GM12872 (cell line): ENCODE measurements around the gene RNF135.

Experiments
- TF ChIP-seq, protein P1 (sequence below): IDR thresholded peaks from 3 replicates; pipeline ENCODE4 v1.5.1; 2011; ENCODE audit warnings: low read depth, mild to moderate bottlenecking, low read length, moderate library complexity; ENCODE audit not compliant: insufficient read depth

The RNF135 gene

GRCh38 chr17:30950669-30951399 is 20.0 kb upstream of the RNF135 start:
- TF ChIP-seq, protein P1, sequence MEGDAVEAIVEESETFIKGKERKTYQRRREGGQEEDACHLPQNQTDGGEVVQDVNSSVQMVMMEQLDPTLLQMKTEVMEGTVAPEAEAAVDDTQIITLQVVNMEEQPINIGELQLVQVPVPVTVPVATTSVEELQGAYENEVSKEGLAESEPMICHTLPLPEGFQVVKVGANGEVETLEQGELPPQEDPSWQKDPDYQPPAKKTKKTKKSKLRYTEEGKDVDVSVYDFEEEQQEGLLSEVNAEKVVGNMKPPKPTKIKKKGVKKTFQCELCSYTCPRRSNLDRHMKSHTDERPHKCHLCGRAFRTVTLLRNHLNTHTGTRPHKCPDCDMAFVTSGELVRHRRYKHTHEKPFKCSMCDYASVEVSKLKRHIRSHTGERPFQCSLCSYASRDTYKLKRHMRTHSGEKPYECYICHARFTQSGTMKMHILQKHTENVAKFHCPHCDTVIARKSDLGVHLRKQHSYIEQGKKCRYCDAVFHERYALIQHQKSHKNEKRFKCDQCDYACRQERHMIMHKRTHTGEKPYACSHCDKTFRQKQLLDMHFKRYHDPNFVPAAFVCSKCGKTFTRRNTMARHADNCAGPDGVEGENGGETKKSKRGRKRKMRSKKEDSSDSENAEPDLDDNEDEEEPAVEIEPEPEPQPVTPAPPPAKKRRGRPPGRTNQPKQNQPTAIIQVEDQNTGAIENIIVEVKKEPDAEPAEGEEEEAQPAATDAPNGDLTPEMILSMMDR, result no peak

DNA sequence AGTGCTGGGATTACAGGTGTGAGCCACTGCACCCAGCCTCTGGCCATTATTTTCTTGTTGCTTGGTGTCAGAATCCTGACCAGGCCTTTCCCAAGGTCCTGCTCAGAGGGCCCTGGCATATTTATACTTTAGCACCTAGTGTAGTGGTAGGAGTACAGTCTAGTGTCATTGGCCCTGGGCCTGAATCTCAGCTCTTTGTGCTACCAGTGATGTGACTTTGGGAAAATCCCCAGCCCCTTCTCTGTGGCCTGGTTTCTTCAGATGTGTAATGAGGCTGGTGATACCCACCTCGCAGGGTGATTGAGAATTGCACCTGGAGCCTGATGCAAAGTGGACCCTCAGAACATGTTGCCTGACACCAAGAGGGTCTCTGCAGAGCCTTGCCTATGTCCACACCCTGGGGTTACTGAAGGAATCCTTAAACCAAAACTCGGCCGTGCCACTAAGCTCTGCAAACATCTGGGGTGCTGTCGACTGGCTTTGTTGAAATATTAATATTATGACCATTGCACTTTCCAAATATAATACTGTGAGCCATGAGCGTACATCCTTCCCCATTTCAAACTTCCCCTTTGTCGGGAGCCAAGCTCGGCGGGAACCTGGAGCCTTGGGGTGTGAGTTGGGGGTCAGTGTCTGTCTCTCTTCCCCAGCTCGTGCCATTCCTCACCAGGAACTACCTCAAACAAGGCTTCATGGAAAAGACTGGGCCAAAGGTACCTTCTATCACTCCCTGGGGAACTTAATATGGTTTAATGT is 18.0 kb upstream of the RNF135 start:
- TF ChIP-seq, protein P1, result no peak

GRCh38 chr17:30954046-30954830 is 16.6 kb upstream of the RNF135 start:
- TF ChIP-seq, protein P1, result no peak

- TF ChIP-seq, protein P1, result no peak
Observed at GRCh38 chr17:30956764-30957374, 14.0 kb upstream of the RNF135 start.

- TF ChIP-seq, protein P1, result no peak
Observed at GRCh38 chr17:30957741-30958140, 13.1 kb upstream of the RNF135 start.

DNA sequence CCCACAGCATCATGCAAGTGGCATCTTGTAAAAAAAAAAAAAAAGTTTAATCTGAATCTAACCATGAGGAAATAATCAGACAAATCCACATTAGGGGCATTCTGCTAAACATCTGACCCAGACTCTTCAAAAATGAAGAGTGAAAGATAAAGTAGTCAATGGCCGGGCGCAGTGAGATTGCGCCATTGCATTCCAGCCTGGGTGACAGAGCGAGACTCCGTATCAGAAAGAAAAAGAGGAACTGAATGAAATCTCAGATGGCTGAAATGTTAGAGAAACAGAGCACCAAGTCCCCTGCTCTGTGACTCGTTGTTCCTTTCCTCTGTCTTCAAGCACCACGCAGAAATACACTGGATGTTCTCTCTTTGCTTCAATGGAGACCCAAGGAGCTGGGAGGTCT is 12.7 kb upstream of the RNF135 start:
- TF ChIP-seq, protein P1, result no peak
